ENCODE data around the gene MAP2K7. TPM values are rescaled to one million over a fixed set of nuclear protein-coding genes. Genes with fewer than 3 reads are reported as not detected.

The MAP2K7 gene
- total RNA-seq, 4 donors from 2014 or later: 11.9 to 125 (median 20.9) TPM

DNA sequence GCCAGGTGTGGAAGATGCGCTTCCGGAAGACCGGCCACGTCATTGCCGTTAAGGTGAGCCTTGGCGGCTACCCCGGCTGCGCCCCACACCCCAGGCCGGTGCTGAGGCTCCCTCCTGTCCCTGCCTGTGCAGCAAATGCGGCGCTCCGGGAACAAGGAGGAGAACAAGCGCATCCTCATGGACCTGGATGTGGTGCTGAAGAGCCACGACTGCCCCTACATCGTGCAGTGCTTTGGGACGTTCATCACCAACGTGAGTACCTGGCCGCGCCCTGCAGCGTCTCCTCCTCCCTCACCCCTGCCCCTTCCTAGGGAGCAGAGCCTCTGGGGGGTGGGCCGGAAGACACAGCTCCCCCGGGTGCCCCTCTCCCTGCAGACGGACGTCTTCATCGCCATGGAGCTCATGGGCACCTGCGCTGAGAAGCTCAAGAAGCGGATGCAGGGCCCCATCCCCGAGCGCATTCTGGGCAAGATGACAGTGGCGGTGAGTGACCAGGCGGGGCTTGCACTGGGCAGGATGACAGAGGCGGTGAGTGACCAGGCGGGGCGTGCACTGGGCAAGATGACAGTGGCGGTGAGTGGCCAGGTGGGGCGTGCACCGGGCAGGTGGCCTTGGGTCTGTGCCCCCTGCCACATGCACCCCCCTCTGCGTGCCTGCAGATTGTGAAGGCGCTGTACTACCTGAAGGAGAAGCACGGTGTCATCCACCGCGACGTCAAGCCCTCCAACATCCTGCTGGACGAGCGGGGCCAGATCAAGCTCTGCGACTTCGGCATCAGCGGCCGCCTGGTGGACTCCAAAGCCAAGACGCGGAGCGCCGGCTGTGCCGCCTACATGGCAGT, 6.9 kb downstream of the MAP2K7 start:
- Histone ChIP-seq H3K36me3 (peaks cover 0 to 29% (median 14%) of the 10 kb centered on the region in 4 donors), H3K4me1 (peaks cover 4 to 8% (median 6%) of the 10 kb centered on the region in 4 donors), H3K27me3 (peaks cover 17% of the 10 kb centered on the region), H3K27ac (no peak overlapping the region), H3K9me3 (no peaks in the 10 kb centered on the region), H3K4me3 (no peak overlapping the region)
- intact Hi-C loops (cut with DNase I; ENCODE audit: low total_unique reads) (no loop called here), in situ Hi-C loops (cut with MboI; ENCODE audit: low pct_ligation_motif_present in 1 of 4, low pct_unique_long_range_greater_than_20kb in 1 of 4, low sequenced_read_pairs in 3 of 4) (no loop called here)
- WGBS, 2 donors (ENCODE audit: low coverage in 1 of 2): 90 to 91% methylated on average over 8 to 51 of the region's 54 CpGs
- no peak for DNase-seq
- TF ChIP-seq, protein P1, sequence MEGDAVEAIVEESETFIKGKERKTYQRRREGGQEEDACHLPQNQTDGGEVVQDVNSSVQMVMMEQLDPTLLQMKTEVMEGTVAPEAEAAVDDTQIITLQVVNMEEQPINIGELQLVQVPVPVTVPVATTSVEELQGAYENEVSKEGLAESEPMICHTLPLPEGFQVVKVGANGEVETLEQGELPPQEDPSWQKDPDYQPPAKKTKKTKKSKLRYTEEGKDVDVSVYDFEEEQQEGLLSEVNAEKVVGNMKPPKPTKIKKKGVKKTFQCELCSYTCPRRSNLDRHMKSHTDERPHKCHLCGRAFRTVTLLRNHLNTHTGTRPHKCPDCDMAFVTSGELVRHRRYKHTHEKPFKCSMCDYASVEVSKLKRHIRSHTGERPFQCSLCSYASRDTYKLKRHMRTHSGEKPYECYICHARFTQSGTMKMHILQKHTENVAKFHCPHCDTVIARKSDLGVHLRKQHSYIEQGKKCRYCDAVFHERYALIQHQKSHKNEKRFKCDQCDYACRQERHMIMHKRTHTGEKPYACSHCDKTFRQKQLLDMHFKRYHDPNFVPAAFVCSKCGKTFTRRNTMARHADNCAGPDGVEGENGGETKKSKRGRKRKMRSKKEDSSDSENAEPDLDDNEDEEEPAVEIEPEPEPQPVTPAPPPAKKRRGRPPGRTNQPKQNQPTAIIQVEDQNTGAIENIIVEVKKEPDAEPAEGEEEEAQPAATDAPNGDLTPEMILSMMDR (IDR thresholded peaks at IDR 0.05): no peak
- TF ChIP-seq EP300 (IDR thresholded peaks at IDR 0.05; ENCODE audit: low read depth): no peak
- TF ChIP-seq POLR2AphosphoS5 (IDR thresholded peaks at IDR 0.05): no peak
- no peak for TF ChIP-seq POLR2A (IDR thresholded peaks at IDR 0.05)

DNA sequence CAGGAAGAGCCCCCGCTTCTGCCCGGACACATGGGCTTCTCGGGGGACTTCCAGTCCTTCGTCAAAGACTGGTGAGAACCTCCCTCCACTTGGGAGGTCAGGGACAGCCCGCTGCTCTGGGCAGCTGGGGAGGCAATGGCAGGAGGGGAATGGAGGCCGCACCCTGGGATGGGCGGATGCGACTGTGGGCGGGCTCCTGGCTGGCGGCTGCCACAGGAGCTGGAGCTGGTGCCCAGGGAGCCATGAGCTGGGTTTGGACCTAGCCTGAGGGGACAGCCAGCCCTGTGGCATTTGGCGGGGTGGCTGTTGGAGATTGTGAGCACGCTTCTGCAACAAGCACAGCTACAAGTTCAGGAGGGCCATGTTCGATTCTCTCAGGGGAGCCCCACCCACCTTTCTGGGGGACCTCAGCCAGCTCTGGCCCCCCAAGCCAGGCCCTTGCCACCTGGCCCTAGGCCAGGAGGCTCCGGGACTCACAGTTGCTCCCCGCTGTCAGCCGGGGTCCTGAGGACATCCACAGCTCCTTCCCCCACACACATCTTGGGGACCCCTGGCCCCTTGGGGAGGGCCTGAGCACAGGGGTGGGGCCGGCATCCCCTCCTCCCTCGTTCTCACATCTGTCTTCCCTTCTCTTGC, 7.9 kb downstream of the MAP2K7 start:
- 92% methylated on average over 11 of the region's 18 CpGs; no CpG with 5 or more reads in 1 of the 2 donors for WGBS, 2 donors (ENCODE audit: low coverage in 1 of 2)
- Histone ChIP-seq H3K27me3 (peaks cover 28% of the 10 kb centered on the region), H3K4me3 (no peak overlapping the region), H3K36me3 (peaks cover 0 to 29% (median 14%) of the 10 kb centered on the region in 4 donors), H3K27ac (no peak overlapping the region), H3K4me1 (peaks cover 8 to 13% (median 10%) of the 10 kb centered on the region in 4 donors), H3K9me3 (no peaks in the 10 kb centered on the region)
- intact Hi-C loops (cut with DNase I; ENCODE audit: low total_unique reads): no loop called here
- in situ Hi-C loops (cut with MboI; ENCODE audit: low pct_ligation_motif_present in 1 of 4, low pct_unique_long_range_greater_than_20kb in 1 of 4, low sequenced_read_pairs in 3 of 4): no loop called here
- DNase-seq: no peak
- TF ChIP-seq POLR2A (IDR thresholded peaks at IDR 0.05): no peak
- no peak for TF ChIP-seq EP300 (IDR thresholded peaks at IDR 0.05; ENCODE audit: low read depth)
- no peak for TF ChIP-seq POLR2AphosphoS5 (IDR thresholded peaks at IDR 0.05)
- TF ChIP-seq, protein P1 (IDR thresholded peaks at IDR 0.05): no peak

DNA sequence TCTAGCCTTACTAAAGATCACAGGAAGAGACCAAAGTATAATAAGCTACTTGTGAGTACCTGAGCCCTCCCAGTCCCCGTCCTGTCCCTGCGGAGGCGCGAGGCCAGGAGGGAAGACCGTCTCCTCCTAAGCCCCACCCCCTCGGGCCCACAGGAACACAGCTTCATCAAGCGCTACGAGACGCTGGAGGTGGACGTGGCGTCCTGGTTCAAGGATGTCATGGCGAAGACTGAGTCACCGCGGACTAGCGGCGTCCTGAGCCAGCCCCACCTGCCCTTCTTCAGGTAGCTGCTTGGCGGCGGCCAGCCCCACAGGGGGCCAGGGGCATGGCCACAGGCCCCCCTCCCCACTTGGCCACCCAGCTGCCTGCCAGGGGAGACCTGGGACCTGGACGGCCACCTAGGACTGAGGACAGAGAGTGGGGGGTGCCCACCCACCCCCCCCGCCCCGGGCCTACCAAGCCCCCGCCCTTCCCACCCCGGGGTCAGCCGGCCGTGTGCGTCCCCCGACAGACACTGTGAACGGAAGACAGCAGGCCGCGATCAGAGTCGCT, 8.5 kb downstream of the MAP2K7 start:
- no peak for DNase-seq
- H3K36me3 ChIP-seq: peaks cover 0 to 29% (median 14%) of the 10 kb centered on the region in 4 donors
- intact Hi-C loops (cut with DNase I; ENCODE audit: low total_unique reads) (no loop called here), in situ Hi-C loops (cut with MboI; ENCODE audit: low pct_ligation_motif_present in 1 of 4, low pct_unique_long_range_greater_than_20kb in 1 of 4, low sequenced_read_pairs in 3 of 4) (no loop called here)
- H3K4me1 ChIP-seq: peaks cover 10 to 19% (median 13%) of the 10 kb centered on the region in 4 donors
- WGBS, 2 donors (ENCODE audit: low coverage in 1 of 2): 90% methylated on average over 13 of the region's 31 CpGs; no CpG with 5 or more reads in 1 of the 2 donors
- H3K9me3 ChIP-seq: no peaks in the 10 kb centered on the region
- peaks cover 34% of the 10 kb centered on the region for H3K27me3 ChIP-seq
- TF ChIP-seq, protein P1 (IDR thresholded peaks at IDR 0.05): no peak
- TF ChIP-seq POLR2AphosphoS5 (IDR thresholded peaks at IDR 0.05) (no peak), POLR2A (IDR thresholded peaks at IDR 0.05) (no peak), EP300 (IDR thresholded peaks at IDR 0.05; ENCODE audit: low read depth) (no peak)
- no peak overlapping the region for H3K27ac ChIP-seq
- no peak overlapping the region for H3K4me3 ChIP-seq

Data from transverse colon (tissue), 4 donors.